ENCODE data around the gene CECR2.

Gene CECR2

DNA sequence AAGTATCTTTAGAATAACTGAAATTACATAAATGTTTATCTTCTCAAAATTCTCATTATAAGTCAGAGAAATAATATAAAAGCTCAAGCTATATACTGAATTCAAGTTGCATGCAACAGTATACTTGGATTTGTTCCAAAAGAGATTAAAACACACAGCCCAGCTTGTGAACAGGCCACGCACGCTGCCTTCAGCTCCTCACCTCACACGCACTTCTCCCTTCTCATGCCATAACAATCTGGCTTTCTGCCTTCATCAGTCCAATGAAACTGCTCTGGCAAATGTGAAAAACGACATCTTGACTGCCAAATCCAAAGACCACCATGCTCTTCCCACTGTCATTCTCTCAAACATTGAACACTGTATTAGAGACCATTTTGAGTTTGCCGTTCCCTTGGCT lies 237.2 kb downstream of the CECR2 start:
- DNase-seq (ENCODE audit: low read depth in 2 of 2) = peak; percentile 33 to 36

Data from fibroblast of skin of left quadriceps (primary cell).